HG03064 (cell line): Measurements from ENCODE around the gene SDS.
"Not testable (repeated sequence)": the region's sequence is repeated elsewhere in the genome, so short reads cannot be mapped to it uniquely, and the experiment has no call there.

ENCODE experiments used
- ATAC-seq: cut with Tn5 transposase; IDR thresholded peaks from one replicate; pipeline ENCODE4 v1.9.1; 2021; ENCODE audit warnings: low read depth; ENCODE audit not compliant: unreplicated experiment

The SDS gene

GRCh38 chr12:113359133-113359938 lies 44.4 kb downstream of the SDS start:
- no peak for ATAC-seq

GRCh38 chr12:113358381-113359132 lies 45.1 kb downstream of the SDS start, which contains the start of gene PLBD2:
PLBD2 (plus strand) TSS chr12:113358587; CDS start chr12:113358601, 14 bp downstream.
- peak; percentile 87 for ATAC-seq

DNA sequence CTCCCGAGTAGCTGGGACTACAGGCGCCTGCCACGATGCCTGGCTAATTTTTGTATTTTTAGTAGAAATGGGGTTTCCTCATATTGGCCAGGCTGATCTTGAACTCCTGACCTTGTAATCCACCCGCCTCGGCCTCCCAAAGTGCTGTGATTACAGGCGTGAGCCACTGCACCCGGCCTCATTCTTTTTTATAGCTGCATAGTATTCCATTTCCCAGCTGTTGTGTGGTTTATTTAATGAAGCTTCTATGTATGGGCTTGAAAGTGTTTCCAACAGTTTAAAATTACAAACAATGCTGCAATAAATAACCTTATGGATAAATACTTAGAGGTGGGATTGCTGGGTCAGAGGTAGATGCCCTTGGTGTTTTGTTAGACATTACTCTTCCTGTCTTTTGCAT lies 49.5 kb downstream of the SDS start:
- not testable (repeated sequence) for ATAC-seq

GRCh38 chr12:113351089-113351488 lies 52.6 kb downstream of the SDS start:
- no peak for ATAC-seq

DNA sequence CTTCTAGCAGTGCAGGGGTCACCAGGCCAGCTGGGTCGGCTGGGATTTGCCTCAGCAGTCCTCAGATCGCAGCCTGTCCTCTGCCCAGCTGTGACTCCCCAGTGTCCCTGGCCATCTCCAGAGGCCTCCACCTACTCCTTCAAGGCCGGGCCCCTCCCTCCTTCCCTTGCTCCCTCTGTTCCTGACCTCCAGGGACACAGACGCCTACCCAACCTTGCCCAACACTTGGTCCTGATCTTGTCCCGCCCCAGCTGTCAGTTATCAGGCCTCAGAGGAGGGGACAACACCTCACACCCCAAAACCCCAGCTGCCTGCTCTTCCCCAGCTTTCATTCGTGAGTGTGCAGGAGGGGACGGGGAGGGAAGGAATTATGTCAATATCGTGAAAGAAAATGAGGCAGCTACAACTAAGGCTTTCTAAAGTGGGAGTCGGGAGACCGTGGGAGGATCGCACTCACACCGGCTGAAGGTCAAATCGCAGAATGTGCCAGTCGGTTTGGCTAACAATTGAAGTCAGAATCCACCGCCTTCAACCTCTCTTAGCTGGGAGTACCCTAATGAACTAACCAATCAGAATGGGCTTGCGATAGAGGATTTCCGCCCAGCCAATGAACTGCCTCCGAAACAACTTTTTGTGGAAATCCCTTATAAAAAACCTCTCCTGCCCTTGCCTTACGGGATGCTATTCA lies 54.7 kb downstream of the SDS start:
- ATAC-seq = no peak

DNA sequence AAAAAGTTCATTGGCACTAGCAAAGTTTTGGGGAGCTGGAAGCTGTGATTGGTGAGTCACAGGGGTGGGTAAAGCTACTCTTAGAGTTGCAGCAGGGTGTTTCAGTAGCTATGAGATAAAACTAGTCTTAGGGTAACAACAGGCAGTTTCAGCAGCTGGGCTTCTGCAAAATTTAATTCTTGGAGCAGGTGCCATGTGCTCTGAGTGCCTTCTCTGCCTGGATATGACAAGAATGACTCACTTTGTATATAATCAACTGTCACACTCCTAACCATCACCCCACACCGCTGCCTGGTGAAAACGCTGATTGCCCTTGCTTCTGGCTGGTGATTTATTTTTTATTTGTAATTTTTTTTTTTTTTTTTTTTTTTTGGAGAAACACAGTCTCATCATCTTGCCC lies 55.8 kb downstream of the SDS start:
- no peak for ATAC-seq

DNA sequence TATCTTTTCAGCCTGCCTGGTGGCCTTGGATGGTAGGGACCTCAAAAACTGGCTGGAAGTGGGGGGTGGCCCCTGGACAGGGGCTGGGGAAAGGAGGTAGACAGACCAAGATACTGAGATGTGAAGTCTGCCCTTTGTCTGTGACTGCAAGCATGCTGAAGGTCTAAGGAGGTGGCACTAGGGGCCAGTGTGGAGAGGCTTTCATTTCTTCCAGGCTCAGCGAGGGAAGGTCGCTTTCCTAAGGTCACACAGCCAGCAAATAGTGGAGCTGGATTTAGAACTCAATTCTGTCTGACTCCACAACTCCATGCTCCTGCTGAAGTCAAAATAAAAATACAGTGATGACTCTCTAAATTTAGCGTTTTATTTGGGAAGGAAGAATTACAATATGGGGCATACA lies 56.6 kb downstream of the SDS start:
- ATAC-seq = no peak

- no peak for ATAC-seq
Measured at GRCh38 chr12:113346353-113346752, 57.3 kb downstream of the SDS start.

DNA sequence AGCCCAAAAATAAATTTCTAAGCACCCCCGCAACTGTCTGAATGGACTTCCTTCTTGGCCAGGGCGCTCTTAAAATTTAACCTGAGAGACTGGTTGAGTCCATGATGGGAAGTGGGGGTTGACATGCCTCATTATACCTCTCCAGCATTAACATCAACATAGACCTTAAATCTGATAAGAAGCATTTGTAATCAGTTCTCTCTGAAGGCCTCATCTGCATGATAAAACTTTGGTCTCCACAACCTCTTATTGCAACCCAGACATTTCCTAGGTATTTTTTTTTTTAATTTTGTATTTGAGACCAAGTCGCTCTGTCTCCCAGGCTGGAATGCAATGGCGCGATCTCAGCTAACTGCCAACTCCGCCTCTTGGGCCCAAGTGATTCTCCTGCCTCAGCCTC lies 58.4 kb downstream of the SDS start:
- no peak for ATAC-seq
